ENCODE data around the gene SP3. TPM values are rescaled to one million over a fixed set of nuclear protein-coding genes. Genes with fewer than 3 reads are reported as not detected.

The SP3 gene
- total and polyA plus RNA-seq, 2 of the 8 experiments (the other 6 are each of a cell fraction or from before 2014, with no cell fraction given): 31.0 to 92.1 TPM

DNA sequence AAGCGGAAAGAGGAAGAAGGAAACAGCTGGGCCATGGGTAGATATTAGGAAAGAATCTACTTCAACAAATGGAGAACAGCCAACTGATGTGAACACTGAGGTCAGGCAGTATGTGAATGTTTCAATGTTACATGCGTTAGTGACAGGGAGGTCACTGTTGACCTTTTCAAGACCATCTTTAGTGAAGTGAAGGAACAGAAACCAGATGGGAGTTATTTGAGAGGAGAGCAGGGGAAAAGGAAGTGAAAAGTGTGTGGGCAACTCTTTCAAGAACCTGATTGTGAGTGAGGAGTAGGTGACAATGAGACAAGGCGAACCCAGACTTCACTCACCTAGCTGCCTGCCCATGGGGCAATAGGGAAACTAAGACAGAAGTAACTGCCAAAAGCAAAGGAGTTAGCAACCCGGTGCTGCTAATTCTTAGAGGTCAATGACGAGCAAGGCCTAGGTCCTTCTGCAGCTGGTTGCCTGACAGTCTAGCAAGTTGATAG, 67.0 kb downstream of the SP3 start:
- H3K79me1 ChIP-seq (ENCODE audit: low read depth, low read length): no peaks in the 10 kb centered on the region; the same call in 1 of the 2 replicates
- FAIRE-seq (no peak), DNase-seq (ENCODE audit: low read depth in 1 of 2, low spot score in 2 of 2) (no peak)
- H3K56ac ChIP-seq (replicated peaks; ENCODE audit: insufficient read length, low read depth, low read length): no peak overlapping the region
- no peaks in the 10 kb centered on the region for H3K4me1 ChIP-seq (replicated peaks in 1 of 4; ENCODE audit: control insufficient read depth in 3 of 4, insufficient read depth in 4 of 4, low read length in 3 of 4)
- H2BK120ac ChIP-seq (replicated peaks; ENCODE audit: low read depth, low read length): no peak overlapping the region
- H3K18ac ChIP-seq (ENCODE audit: extremely low read depth, low read length): no peak overlapping the region
- H3K79me2 ChIP-seq (ENCODE audit: control insufficient read depth in 1 of 2, insufficient read depth in 2 of 2, low read length in 2 of 2): no peaks in the 10 kb centered on the region
- no peak overlapping the region for H2BK5ac ChIP-seq (ENCODE audit: low read depth, low read length)
- POLR2A ChIA-PET (ENCODE audit: partially characterized antibody): no interaction called here
- no peak overlapping the region for H3K27ac ChIP-seq (ENCODE audit: low read depth, low read length)
- H3K27me3 ChIP-seq (replicated peaks in 1 of 4; ENCODE audit: control insufficient read depth in 3 of 4, extremely low read depth in 1 of 4, insufficient read depth in 3 of 4, low read length in 3 of 4): no peaks in the 10 kb centered on the region
- H4K8ac ChIP-seq (ENCODE audit: extremely low read depth, insufficient read depth, low read length): no peak overlapping the region
- H2AFZ ChIP-seq (ENCODE audit: low read length): no peak overlapping the region
- no peak overlapping the region for H2BK20ac ChIP-seq (ENCODE audit: low read length)
- no peaks in the 10 kb centered on the region for H3K9me3 ChIP-seq (ENCODE audit: insufficient read depth in 2 of 2, low read depth in 1 of 2, low read length in 1 of 2)
- H2AK5ac ChIP-seq (ENCODE audit: low read depth, low read length): no peak overlapping the region
- no peak overlapping the region for H3K4me3 ChIP-seq (ENCODE audit: extremely low read depth in 1 of 4, insufficient read depth in 2 of 4, low read depth in 3 of 4, low read length in 4 of 4)
- no peaks in the 10 kb centered on the region for H4K20me1 ChIP-seq (replicated peaks in 1 of 2; ENCODE audit: control insufficient read depth in 1 of 2, insufficient read depth in 2 of 2, low read length in 2 of 2)
- H2BK12ac ChIP-seq (ENCODE audit: low read depth, low read length): no peak overlapping the region
- H4K91ac ChIP-seq (replicated peaks; ENCODE audit: insufficient read length, low read length): no peak overlapping the region
- 94% methylated on average over 5 of the region's 5 CpGs; no CpG with 5 or more reads in 1 of the 2 experiments for WGBS, 2 experiments (ENCODE audit: extremely low coverage in 1 of 2, insufficient coverage in 1 of 2, insufficient read length in 1 of 2, insufficient replicate concordance in 2 of 2, low coverage in 1 of 2, low lambda C conversion rate in 2 of 2, missing lambda C conversion rate in 1 of 2)
- H2BK15ac ChIP-seq (ENCODE audit: low read length): no peak overlapping the region
- H3K14ac ChIP-seq (ENCODE audit: insufficient read length): no peak overlapping the region
- H3K4me2 ChIP-seq (ENCODE audit: insufficient read depth in 1 of 2, low read depth in 2 of 2, low read length in 2 of 2): no peak overlapping the region
- no peaks in the 10 kb centered on the region for H3K23me2 ChIP-seq (ENCODE audit: low read depth, low read length)
- no peaks in the 10 kb centered on the region for H3K36me3 ChIP-seq (ENCODE audit: control insufficient read depth in 2 of 4, insufficient read depth in 4 of 4, low read length in 3 of 4)
- CTCF ChIA-PET (ENCODE audit: partially characterized antibody): interaction anchor here (0.6 to 1.8 kb wide), 2 partner anchors 14 to 210 kb away, joined by 4 to 9 read pairs; no protein-coding TSS in a partner anchor
- H3K23ac ChIP-seq (ENCODE audit: insufficient read length): no peak overlapping the region
- no peak overlapping the region for H4K5ac ChIP-seq (ENCODE audit: insufficient read length, low read depth, low read length)
- TF ChIP-seq POLR2A (IDR thresholded peaks at IDR 0.05; ENCODE audit: control extremely low read depth in 1 of 2, low read depth in 2 of 2, low read length in 2 of 2) (0 out of 3 replicates have a peak, but pooled peaks of 1 of the 2 experiments have one; percentile 28), GABPA (IDR thresholded peaks at IDR 0.05; ENCODE audit: borderline replicate concordance, insufficient read depth, low read length) (no peak), NANOG (IDR thresholded peaks at IDR 0.05; ENCODE audit: insufficient read depth, low read depth, low read length, poor library complexity, severe bottlenecking) (no peak), CREB1 (IDR thresholded peaks at IDR 0.05) (no peak)
- H3K9ac ChIP-seq (replicated peaks in 1 of 4; ENCODE audit: extremely low read depth in 1 of 4, low read depth in 3 of 4, low read length in 3 of 4): no peak overlapping the region
- H3K4ac ChIP-seq (replicated peaks; ENCODE audit: insufficient read length, low read depth, low read length): no peak overlapping the region

Measured in H1 (cell line).